ENCODE data around the gene ZSCAN5A. TPM values are rescaled to one million over a fixed set of nuclear protein-coding genes. Genes with fewer than 3 reads are reported as not detected.

Gene ZSCAN5A
- total and polyA plus RNA-seq, 9 of the 15 experiments (the other 6 are each of a cell fraction or from before 2014, with no cell fraction given): 5.8 to 15.3 (median 11.8) TPM

- TF ChIP-seq GMEB1 (CRISPR knock-in tag; IDR thresholded peaks at IDR 0.05): no peak
- peak; percentile 90 for TF ChIP-seq ZNF76 (CRISPR knock-in tag; IDR thresholded peaks at IDR 0.05; ENCODE audit: borderline replicate concordance)
- no peak for TF ChIP-seq CREB5 (CRISPR knock-in tag; IDR thresholded peaks at IDR 0.05)
- TF ChIP-seq TFAM (CRISPR knock-in tag; conservative IDR thresholded peaks at IDR 0.05): no peak
- TF ChIP-seq HMGXB4 (CRISPR knock-in tag; IDR thresholded peaks at IDR 0.05): no peak
- TF ChIP-seq EHMT2 (IDR thresholded peaks at IDR 0.05): peak; percentile 95
- 0 out of 2 replicates have a peak, but pooled peaks have one; percentile 21 for TF ChIP-seq ZNF24 (IDR thresholded peaks at IDR 0.05)
- no peak for TF ChIP-seq MIER1 (IDR thresholded peaks at IDR 0.05; ENCODE audit: low read depth)
- no peak for TF ChIP-seq MYNN (IDR thresholded peaks at IDR 0.05)
- no peak for TF ChIP-seq MYNN (CRISPR knock-in tag; IDR thresholded peaks at IDR 0.05)
- no peak for TF ChIP-seq ZC3H8 (IDR thresholded peaks at IDR 0.05)
- TF ChIP-seq ZFX (CRISPR knock-in tag; IDR thresholded peaks at IDR 0.05): peak; percentile 45; the same call in 1 of the 2 replicates
- TF ChIP-seq ATF4 (CRISPR knock-in tag; IDR thresholded peaks at IDR 0.05): peak; percentile 67
- no peak for TF ChIP-seq ZNF232 (CRISPR knock-in tag; IDR thresholded peaks at IDR 0.05)
- TF ChIP-seq ATF7 (IDR thresholded peaks at IDR 0.05): no peak
- no peak for TF ChIP-seq SLC30A9 (CRISPR knock-in tag; IDR thresholded peaks at IDR 0.05)
- TF ChIP-seq ZNF584 (CRISPR knock-in tag; IDR thresholded peaks at IDR 0.05; ENCODE audit: low read depth): peak; percentile 67; the same call in 1 of the 2 replicates
- TF ChIP-seq ZBTB49 (CRISPR knock-in tag; IDR thresholded peaks at IDR 0.05; ENCODE audit: borderline replicate concordance): no peak
- TF ChIP-seq PCBP2 (IDR thresholded peaks at IDR 0.05; ENCODE audit: low read depth, low read length, poor library complexity, severe bottlenecking): no peak
- TF ChIP-seq ZNF263 (CRISPR knock-in tag; IDR thresholded peaks at IDR 0.05; ENCODE audit: borderline replicate concordance): no peak
- TF ChIP-seq ARID2 (IDR thresholded peaks at IDR 0.05): no peak
- TF ChIP-seq BMI1 (IDR thresholded peaks at IDR 0.05; ENCODE audit: low read length): no peak
These were observed 61.8 kb downstream of the ZSCAN5A start (continued) for GRCh38 chr19:56252699-56253422.

All from K562 (cell line).